NCI-H2081 treated with DMSO at 0.1 percent for 48 hours (cell line): ENCODE data around the gene IRAK1.

ENCODE experiments used
- DNase-seq: peaks from one replicate; lab custom pipeline; 2025; lab: John Stamatoyannopoulos, UW

The IRAK1 gene

GRCh38 chrX:153970357-153971123 is 49.2 kb downstream of the IRAK1 start:
- DNase-seq = no peak

DNA sequence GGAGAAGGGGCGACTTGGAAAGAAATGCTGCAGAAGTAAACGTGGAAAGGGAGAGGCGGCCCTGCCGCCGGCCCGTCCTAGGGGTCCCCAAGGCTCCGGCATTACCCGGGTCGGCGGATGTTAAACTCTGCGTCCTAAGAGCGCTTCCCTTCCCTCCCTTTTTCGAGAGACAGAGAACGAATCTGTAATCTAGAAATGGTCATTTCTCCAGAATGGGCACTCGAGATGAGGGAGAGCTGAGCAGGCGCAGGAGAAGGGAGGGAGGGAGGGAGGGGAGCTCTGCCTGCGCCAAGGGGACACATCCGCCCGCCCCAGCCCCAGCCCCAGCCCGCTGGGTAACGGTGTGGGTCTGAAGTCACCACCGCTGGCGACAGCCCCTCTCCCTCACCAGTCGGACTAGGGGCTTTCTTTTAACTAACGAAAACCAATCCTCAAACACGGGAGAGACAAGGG is 49.8 kb downstream of the IRAK1 start:
- no peak for DNase-seq

DNA sequence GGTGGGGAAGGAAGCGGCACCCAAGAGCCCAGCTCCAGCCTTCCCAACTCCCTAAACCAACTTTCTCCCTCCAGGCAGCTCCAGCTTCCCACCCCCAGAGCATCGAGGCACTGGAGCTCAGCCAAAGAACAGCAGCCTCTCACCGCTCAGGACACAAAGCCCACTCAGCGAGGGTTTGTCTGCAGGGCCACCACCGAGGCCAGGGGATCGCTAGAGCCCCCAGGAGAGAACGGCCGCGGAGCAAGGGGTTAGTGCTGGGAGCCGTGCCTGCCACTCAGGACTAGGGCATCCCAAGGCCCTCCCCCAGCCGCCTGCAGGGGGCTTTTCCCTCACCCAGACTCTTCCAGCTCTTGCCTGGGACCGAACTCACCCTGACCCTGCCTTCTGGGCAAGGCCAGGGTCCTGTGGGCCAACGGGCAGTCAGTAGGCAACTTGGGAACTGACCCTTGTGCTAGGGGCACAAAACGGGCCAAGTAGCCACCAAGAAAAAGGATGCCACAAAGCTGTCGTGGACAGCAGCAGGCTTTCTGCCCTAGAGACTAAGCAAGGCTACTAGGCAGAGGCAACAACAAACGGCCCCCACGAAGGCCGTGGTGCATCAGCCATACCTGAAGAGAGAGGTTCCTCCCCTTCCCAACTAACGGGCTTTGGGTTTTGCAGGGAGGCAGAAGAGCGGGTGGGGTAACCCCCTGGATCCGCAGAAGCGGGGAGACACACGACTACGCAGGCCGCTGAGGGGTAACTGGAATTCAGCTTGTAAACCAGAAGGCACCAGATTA is 50.4 kb downstream of the IRAK1 start:
- no peak for DNase-seq

DNA sequence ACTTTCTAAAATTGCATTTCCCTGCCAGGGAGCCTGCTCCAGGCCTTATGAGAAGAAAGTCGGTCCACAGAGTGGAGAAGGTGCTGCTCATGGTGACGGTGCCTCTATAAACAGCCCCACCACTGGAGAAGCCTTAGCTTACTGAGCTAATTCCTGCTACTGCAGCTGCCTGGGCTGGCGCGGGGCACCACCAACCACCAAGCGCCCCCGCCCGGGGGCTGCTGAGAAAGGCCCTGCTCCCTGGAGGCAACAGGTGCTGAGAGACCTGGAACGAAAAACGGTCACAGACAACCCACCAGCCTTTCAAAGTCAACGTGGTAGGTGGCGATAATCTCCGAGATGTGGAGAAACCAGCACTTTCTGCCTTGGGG is 51.0 kb downstream of the IRAK1 start:
- no peak for DNase-seq

DNA sequence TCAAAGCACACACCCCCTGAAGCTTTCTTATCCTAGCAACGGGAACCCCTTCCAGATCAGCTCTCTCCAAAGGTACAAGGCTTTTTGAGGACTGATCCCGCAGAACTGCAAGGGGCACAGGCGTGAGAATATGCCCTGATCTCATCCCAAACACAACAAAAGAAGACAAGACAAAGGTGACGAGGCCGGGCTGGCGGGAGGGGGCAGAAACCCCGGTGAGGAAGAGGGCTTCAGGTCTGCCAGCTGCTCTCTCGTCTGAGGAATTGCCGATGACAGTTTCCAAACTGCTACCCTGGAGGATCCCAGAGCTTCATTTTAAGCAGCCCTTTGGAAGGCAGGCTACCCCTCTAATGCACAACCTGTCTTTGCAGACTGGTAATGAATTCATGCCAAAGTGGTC is 51.4 kb downstream of the IRAK1 start:
- DNase-seq = no peak

DNA sequence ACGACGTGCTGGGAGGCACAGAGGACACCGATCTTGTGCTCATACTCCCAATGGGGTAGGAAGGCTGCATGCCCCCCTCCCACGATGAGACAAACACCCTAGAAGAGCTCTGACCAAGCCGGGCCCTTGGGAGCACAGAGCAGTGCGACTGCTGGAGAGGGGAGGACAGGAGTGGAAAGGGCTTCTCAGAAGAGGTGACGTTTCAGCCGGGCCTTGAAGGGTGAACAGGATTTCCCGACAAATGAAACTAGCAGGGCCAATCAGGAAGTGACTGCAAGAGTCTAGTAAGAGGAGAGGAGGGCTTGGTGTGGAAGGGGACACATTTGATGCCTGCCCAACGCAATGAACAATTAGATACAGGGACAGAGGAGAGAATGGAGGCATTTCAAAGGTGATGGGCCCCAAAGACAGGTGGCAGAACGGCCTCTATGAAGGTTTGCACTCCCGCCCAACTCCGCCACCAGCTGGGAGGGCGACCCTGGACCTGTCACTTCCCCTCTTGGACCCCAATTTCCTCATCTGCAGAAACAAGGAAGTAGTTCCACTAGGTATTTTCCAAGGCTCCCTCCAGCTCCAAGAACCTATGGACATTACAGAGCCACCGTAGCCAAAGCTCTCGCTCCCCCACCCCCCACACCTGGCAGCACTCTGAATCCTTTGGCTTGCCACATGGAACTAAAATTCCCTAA is 52.0 kb downstream of the IRAK1 start:
- no peak for DNase-seq

GRCh38 chrX:153966841-153967535 is 52.7 kb downstream of the IRAK1 start:
- no peak for DNase-seq

DNA sequence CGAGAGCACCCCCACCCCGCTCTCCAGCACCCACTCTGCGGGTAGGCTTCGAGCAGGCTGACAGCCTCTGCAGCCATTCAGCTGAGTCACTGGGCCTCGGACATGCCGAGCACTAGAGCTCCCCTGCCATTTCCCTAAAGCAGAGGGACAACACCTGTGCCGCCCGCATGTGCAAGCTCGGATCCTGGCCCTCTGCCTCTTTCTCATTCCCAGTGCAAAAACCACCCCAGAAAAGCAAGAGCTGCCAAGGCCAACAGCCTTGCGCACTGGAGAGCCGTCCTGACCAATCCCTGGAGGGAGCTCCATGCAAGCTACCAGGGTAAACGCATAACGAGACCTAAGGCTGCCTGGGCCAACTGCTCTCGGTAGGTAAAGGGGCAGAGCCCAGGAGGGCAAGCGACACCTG is 53.4 kb downstream of the IRAK1 start:
- DNase-seq = no peak

DNA sequence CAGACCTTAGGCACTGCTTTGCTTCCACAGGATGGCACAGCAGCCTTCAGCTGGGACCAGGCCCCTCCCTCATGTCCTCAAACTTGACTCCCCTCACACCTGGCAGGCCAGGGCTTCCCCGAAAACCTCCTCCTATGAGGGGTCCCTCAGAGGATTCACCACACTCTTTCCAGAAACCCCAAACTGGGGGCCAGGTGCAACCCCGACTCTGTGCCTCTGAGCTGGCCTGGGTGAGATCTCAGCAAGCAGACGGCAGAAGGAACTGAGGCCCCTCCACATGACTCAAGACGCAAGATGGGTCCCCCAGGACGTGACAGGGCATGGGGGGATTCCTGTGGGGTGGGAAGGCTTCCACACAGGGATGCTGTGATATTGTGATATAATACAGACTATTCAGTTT is 54.3 kb downstream of the IRAK1 start:
- DNase-seq = no peak

GRCh38 chrX:153964105-153964504 is 55.6 kb downstream of the IRAK1 start:
- no peak for DNase-seq

GRCh38 chrX:153963546-153963945 is 56.2 kb downstream of the IRAK1 start:
- DNase-seq = no peak

DNA sequence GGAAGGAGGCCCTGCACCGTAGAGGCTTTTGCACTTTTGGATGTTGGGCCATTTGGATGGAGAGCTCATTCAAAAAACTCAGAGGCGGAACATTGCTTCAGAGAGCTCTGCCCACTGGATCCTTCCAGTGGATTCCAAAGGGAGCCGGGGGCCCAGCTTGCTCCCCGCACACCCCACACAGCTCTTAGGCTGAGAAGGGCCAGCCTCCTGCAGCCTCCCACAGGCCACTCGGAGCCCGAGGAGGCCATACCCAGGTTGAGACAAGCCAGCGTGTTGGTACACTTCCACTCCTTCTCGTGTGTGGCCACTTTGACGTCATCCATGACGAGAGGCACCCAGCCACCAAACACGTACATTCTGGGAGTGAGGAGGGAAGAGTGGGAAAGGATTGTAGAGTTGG is 58.4 kb downstream of the IRAK1 start:
- no peak for DNase-seq

DNA sequence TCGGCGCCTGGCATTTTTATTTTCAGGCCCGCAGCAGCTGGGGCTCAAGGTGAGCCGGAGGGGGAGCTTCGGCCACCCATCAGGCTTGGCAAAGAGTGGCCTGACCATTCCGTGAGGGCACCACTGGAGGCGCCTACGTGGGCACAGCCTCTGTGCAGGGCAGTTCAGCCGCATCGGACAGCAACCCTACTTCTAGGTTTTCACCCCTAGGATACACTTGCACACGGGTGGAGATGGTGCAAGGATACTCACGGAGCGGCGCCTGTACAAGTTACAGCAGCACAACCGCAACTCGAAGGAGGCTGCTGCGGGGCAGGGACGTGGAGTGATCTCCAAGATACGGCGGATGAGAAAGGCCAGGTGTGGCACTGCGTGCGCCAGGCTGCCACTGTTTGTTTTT is 58.9 kb downstream of the IRAK1 start:
- DNase-seq = no peak
